NCI-H345 treated with DMSO at 0.1 percent for 48 hours (cell line): ENCODE results near the gene ARHGAP26.

Experiments
- DNase-seq: peaks from one replicate; lab custom pipeline; 2025; ENCODE audit not compliant: unreplicated experiment; lab: John Stamatoyannopoulos, UW

Gene ARHGAP26

DNA sequence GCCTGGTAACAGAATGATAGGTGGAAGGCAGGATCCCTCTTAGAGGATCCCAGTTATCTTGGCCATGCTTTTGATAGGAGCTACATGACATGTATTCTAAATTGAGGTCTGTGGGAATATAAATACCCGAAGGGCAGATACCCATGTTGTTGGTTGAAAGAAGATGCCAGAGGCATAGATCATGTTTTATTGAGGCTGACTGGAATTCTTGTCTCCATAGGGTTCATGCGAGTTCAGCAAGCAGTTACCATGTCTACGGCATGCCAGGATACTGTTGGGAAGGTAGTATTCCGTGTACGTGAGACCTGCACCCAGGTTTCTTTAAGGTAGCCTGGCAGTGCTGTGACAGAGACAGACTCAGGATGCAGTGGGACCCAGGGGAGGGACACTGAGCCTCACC lies 402.6 kb downstream of the ARHGAP26 start:
- DNase-seq, result no peak

DNA sequence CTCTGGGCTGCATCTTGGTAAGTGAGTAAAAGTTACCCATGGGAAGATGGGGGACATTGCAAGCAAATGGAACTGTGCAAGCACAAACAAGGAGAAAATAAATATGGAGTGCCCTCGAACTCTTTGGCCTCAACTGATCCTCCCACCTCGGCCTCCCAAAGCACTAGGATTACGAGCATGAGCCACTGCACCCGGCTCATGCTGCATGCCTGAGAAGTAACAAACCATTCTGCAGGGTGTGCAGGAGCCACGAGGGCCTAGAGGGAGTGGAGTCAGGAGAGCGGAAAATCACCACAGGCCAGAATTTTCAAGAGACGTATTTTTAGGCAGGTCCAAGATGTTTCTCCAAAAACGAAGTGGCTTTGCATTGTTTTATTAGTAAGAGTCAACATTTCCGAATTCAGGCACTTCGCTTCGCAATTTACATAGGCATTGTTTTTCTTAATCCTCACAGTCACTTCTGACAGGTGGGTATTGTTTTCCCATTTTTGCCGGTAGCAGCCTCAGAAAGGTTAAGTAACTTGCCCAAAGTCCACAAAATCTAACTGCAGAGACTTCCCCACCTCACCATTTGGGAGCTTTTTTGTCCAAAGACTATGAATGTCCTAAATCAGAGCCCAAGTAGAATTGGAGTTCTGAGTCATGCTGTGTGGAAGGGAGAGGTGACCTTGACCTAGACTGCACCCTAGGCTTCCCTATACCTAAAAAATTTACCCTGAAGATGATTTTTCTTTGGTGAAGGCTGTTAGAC lies 403.1 kb downstream of the ARHGAP26 start:
- DNase-seq, result no peak

DNA sequence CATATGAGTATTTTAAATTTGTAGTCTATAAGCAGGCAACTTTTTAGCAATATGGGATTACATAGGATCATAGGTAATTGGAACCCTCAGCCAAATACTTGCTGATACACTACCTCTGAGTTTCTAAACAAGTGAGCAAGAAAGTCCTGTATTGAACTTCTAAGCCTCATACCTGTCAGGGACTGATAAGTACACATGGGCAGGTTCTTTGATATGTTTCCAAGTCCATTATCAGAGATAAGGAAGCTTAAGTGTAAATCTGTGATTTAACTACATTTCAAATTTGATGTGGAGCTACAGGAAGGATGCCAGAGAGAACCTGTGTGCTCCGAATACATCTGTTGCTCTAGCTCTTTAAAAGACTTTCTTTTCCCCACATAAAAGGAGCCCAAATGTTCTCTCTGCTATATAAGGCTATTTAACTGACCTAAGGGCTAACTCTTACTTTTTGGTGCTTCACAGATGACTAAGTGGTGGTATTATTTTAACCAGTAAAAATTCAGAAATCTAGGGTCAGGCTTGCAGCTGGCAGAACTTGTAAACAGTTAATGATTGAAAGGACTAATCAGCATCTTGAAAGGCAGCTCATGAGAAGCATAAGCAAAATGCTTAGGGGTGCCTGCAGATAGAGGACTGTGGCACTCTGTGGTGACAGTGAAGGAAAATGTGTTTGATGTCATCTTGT lies 404.7 kb downstream of the ARHGAP26 start:
- no peak for DNase-seq

DNA sequence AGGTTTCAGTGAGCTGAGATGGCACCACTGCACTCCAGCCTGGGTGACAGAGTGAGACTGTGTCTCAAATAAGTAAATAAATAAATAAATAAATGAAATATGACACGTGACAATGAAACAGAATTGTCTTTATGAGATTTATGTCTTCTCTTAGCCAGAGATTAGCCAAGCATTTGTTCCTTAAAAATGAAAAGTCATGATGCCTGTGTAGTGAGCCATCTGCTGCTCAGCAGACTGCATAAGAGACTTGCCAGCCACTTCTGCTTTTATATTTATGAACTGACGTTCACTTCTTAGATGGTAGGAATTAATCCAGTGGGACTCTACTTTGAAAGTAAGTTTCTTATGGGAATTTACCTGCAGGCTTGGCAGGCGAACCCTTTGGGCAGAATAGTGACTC lies 405.9 kb downstream of the ARHGAP26 start:
- no peak for DNase-seq

DNA sequence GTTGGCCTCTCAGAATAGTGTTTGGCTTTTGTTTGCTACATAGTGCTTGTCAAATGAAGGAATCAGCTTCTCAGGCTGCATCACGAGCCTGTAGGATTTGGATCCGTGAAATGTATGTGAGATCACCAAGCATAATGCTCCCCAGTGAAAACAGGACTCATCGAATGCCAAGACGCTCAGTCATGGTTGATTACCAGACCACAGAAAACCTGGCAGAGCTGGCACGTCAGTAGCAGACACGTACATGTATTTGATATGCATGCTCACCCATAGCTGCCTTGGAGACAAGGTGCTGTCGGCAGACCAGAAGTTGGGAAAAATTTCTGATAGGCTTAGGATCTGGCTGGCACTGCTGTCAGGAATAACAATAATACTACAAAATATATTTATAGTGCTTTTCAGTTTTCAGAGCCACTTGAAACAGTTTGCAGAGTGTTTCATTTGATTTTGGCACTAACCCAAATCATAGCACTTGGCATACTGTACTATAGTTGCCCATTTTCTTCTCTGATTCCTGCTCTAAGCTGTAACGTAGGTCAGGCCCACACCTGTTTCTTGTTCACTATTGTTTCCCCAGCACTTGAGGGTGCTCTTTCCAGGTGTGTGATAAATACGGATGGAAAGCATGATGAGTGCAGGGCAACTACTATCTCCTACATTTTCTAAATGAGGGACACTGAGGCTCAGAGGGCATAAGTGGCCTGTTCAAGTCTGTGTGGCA lies 407.2 kb downstream of the ARHGAP26 start:
- DNase-seq, result peak; percentile 99

DNA sequence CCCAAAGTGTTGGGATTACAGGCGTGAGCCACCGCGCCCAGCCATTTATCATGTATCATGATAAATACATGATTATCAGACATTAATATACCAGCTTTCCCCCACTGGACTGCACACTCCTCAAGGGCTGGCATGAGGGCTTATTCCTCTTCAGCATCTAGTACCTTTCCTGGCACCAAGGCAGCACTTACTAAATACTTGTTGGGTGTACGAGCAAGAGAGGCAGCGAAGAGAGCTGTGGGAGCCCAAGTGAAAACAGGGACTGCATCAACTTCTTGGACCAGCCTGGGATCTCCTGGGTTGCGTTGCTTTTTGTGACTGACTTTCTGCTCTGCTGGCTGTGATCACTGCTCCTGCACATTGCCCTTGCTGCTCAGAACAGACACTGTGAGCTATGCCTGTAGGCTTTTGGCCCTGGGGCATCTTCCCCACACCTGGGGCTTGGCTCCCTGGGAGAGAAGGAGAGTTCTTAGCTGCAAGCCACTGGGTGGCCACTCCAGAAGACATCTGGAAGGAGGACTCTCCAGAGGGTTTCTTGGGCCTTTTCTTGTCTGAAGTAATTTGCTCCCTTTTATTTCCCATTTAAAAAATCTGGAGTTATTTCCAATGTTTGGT lies 409.1 kb downstream of the ARHGAP26 start:
- DNase-seq, result no peak

DNA sequence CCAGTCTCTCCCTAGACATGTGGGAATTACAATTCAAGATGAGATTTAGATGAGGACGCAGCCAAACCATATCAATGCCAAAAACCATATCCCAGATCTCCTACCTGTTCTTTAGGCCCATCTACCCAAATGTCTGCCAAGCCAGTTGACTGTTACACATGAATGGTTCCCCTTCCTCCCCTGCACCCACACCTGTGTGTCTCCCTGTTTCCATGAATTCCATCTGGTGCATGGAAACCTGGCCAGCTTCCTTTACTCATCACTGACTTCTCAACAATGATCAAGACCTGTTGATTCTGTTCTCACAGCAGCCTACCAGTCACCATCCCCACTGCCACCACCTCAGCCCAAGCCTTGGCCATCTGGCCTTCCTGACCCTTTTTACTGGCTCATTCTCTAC lies 410.6 kb downstream of the ARHGAP26 start:
- DNase-seq, result no peak

DNA sequence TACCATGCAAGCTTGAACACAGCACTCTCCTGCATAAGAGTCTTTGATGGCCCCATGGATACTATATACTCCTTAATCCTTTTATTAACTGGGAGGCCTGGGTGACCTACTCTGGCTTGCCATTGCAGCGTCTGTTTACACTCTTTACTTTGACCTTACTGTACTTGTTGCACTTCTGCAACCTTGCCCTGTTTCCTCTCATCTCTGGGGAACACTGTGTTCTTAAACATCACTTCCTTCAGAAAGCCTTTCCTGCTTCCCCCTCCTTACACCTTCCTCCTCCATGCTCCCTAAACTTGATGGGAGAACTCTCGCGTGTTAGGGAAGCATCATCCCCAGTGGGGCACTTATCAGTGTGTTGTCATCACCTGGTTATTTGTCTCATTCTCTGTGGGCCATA lies 411.0 kb downstream of the ARHGAP26 start:
- DNase-seq, result no peak

DNA sequence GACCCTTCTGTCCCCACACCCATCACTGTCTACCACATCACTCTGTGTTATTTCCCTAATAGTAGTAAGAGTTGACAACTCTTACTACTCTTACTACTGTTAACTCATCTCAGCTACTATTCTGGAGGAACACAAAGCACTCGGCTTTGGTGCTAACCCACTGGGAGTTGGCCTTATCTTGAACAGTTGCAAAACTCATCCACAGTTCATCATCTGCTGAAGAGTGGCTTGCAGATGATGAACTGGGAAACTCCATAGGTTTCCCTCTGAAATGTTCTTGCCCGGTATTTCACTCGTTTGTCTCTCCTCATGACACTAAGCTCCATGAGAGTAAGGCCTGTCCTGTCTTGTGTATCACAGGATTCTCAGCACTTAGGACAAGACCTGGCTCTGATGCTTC lies 411.9 kb downstream of the ARHGAP26 start:
- no peak for DNase-seq

DNA sequence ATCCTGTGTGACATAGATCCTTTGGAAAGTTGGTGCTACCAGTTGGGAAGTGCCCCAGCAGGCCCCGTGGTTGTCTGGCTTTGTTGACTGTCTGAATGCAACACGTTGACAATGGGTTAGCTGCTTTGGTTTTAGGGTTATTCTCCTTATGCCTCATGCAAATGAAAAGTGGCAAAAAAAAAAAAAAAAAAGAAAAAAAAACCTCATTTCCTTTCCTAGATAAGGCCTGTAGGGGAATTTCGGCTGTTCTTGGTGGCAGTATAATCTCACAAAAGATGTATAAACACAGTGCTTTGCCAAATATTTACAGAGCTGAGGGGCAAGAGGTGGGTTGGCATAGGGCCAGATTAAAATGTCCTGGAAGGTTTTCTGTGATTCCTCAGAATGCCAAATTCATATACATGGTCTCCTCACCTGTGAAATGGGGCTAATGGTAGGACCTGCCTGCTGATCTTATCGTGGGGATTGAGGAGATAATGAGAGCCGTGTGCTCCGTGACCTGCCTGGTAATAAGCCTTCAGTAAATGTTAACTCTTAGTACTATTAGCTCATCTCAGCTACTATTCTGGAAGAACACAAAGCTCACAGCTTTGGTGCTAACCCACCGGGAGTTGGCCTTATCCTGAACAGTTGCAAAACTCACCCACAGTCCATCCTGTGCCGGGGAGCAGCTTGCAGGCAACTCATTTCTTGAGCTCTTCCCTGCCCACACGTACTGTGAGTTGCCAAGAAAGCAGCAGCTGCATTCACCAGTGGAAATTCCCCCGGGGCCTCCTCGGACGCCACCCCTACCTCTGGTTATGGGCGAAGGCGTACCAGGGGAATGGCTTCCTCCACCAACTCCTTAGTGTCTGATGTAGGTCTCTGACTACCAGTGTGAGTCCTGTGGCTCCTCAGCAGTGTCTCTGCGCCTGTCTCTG lies 413.0 kb downstream of the ARHGAP26 start:
- DNase-seq, result no peak

DNA sequence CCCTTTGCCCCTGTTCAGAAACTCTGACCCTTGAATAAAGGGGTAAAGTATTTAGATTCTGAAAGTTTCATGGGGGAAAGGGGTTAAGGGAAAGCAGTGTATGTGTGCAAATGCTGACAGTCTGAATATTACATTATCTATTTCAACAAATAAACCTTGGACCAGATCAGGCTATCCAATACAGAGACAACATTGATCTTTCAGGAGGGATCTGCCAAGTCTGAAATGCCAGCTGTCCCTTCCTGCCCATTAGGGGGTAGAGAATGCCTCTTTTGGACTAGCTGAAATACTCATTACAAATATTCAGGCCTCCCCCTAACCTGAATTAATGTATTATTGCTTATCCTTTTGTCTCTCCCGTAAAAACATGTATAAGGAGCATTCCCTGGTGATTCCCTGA lies 413.8 kb downstream of the ARHGAP26 start:
- no peak for DNase-seq

DNA sequence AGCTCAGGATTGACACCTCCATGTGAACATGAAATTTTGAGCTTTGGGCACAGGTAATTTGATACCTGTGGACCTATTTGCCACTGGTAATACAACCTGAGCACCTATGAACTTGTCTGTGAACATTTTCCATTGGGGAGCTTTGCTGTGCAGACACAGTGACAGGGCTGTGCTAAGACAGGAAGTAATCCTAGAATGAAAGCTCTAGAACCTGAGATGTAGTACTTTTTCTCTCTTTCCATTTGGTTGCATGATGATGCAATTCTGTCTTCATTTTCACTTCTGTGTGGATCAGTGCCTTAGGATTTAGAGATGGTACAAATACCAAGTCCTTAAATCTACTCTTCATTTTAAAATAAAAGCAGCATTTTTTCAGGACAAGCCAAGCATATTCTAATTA lies 416.4 kb downstream of the ARHGAP26 start:
- no peak for DNase-seq

DNA sequence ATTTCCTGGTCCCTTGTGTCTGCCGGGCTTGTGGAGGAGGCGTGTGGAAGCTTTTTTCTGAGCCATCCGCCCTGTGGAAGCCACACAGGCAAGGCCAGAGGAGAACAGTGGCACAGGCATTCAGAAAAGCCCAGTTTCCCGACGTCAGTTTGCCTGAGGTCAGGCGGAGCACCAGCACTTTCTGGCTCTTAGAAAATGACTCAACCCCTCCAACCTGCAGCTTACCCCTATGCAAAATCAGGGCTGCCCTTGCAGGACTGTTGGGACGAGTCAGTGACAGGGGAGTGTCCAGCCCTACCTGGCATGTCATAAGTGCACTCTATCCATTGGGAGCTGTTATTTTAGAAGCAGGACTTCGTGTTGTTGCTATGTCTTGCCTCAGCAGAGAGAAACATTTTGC lies 417.3 kb downstream of the ARHGAP26 start:
- DNase-seq, result no peak

DNA sequence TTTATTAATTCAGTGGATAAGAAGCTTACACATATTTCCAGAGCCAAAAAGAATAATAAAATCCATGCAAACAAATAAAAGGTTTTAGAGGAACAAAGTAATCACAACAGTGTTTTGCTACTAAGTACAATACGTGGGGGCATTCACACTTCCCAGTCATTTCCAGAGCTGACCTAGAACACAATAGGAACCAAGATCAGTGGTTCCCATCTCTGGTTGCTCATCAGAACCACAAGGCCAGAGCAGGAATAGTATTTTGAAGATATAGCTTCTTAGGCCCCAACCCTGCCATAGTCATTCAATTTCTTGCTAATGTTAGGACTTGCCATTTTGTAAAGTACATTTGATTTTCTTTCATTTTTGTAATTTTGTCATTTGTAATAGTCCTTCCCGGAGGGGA lies 417.9 kb downstream of the ARHGAP26 start:
- no peak for DNase-seq

DNA sequence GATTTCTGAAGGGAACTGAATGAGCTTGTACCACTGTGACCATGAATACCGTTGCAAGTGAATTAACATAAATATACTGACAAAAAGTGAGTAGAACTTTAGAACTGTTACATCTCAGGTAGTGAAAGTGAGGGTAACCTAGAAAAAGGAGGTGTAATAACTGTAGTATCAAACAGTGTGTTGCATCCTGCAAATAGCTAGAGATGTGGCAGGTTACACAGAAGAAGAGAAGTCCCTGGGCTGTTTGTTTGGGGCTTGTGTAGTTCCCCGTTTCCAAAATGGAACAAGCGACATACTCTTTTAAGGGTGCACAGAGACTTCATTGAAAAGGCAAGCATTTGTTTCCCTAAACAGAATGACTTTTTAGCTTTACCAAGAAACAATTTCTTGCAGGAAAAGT lies 418.5 kb downstream of the ARHGAP26 start:
- DNase-seq, result no peak

DNA sequence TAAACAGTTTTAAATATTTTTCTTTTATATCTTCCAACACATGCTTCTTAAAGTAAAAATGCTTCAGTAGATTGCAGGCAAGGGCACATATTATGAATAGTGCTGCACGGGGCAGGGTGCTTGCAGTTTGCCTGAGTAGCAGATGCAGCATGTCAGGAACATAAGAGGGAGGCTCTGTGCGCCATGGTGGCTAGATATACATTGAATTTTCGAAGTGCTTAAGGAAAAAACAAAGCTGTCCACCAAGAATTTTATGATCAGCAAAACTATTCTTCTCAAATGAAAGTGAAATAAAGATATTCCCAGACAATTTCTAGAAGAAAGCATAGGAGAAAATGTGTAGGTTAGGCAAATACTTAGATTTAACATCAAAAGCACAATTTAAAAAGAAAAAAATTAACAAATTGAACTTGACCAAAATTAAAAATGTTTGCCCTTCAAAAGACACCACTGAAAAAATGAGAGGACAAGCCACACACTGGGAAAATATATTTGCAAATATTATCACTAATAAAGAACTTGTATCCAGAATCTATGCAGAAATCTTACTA lies 420.2 kb downstream of the ARHGAP26 start:
- DNase-seq, result no peak

DNA sequence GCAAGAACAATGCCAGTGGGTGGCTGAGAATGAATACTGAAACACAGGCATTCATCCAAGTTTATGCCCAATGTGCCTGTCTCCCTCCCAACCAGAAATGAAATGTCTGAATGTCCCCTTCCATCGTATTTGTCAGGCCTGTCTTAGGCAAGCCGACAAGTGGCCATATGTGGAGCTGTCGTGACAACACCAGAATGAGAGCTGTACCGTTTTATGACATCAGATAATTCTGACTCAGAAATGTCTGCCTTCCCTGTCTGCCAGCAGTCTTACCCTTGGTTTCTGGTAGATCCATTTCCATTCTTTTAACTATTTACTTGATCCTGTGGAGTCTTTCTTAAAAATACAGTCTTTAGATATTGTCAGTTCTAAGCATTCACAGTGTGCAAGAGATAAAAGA lies 421.5 kb downstream of the ARHGAP26 start:
- DNase-seq, result no peak

DNA sequence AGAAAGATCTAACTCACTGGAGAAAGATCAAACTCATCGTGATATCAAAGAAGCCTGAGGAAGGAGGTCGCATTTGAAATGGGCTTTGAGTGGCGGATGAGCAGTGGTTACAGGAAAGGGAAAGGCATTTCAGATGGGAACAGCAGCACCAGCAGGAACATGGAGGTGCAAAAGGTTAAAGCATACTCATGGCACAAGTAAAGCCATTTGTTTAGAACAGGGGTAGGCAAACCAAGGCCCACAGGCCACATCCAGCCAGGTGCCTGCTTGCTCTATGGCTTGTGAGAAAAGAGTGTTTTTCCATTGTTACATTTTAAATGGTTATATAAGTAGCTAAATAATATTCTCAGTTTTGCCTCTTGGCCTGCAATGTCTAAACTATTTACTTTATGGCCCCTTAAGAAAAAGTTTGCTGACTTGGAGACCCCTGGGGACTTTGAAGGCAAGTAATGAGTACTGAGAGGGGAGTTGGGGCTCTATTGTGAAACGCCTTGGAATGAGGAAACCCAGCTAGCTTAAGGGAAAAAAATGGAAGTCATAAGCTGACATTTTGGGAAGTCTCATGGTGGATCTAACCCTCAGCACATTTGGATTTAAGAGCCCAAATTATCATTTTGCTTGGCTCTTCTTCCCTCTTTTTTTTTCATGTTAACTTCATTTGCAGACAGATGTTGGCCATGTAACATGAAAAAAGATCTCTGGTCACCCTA lies 422.2 kb downstream of the ARHGAP26 start:
- no peak for DNase-seq

DNA sequence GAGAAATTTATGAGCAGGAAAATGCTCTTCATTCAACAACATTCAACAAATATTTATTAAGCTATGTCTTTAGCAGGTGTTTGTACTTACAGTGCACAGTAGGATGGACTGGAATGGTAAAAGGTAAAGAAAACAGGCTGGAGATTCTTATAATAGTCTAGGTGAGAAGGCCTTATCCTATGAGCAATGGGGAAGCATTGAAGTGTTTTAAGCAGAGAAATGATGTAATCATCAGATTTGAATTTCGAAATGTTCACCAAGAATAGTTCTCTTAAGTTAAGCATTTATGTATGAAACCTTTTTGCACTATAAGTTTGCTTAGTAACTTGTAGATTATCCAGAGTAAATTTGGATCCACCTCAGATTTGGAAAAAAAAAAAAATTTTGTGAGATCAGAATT lies 424.0 kb downstream of the ARHGAP26 start:
- DNase-seq, result no peak

DNA sequence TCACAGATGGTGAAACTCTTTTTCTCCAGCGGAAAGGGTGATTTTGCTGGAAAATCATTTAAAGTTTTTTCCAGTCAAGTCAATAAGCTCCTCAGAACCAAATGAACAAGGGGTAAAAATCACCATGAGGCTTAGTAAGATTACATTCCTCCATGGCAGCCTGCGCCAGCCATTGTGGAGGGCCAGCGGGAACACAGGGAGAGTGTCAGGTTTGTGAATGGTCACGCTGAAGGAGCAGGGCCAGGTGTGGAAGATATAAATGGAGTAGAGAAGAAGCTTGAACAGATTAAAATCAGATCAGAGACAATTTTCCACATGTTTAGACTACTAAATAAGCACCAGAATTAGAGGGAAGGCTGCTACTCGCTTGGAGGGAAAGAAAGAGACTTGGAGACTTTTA lies 424.5 kb downstream of the ARHGAP26 start:
- DNase-seq, result no peak
